Thoracic aorta endothelial cell (primary cell): ENCODE data around the gene OR2T11. TPM values are rescaled to one million over a fixed set of nuclear protein-coding genes. Genes with fewer than 3 reads are reported as not detected.

Experiments used
- small RNA-seq: library from RNA; depleted of rRNA; stranded (forward); fragments of <200 nt; gene quantifications from one replicate; pipeline ENCODE3, GENCODE V24; 2012
- total RNA-seq: library from RNA; depleted of rRNA; stranded (reverse); fragments of >200 nt; gene quantifications from 2 replicates; pipeline ENCODE4 v1.2.3, GENCODE V29; 2012

OR2T11 gene, protein sequence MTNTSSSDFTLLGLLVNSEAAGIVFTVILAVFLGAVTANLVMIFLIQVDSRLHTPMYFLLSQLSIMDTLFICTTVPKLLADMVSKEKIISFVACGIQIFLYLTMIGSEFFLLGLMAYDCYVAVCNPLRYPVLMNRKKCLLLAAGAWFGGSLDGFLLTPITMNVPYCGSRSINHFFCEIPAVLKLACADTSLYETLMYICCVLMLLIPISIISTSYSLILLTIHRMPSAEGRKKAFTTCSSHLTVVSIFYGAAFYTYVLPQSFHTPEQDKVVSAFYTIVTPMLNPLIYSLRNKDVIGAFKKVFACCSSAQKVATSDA
- not detected in 2 replicates for total RNA-seq

DNA sequence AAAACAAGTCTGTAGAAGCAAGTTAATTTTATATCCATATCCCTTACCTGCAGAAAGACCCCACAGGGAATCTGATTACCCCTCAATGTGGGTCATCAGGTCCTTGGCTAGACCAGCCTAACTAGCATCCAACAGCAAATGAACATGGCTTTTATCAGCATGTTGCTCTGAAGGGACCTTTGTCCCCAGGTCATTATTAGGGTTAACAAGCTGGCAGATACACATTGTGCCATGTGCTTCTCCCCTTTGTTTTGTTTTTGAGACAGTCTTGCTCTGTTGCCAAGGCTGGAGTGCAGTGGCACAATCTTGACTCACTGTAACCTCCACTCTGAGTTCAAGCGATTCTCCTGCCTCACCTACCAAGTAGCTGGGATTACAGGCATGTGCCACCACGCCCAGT, at the start of gene OR2T11:
OR2T11 (minus strand) TSS at position 101 of the 400 bp plus-strand sequence. CDS start 7,963 bp downstream, outside the sequence.

DNA sequence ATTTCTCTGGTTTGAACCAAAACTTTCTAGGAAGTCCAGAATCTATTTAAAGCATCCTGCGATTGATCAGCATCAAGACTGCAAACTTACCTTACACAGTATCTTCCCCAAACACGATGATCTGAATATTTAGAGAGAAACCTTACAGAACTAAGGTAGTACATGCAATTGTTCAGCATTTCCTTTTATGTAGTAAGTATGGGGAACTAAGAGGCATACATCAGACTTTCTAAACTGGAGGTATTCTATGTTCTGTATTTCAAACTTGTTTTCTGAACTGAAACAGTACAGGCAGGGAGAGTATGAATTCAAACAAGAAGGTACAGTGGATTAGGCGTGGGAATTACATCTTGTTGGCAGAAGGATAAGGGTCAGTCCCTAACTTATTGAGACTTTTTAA, 20.5 kb upstream of the OR2T11 start, which contains the start of gene OR2T27:
OR2T27 (minus strand) TSS at position 175 of the 400 bp plus-strand sequence. CDS start 4,644 bp downstream, outside the sequence.

GRCh38 chr1:248645178-248645577, 10.3 kb upstream of the OR2T11 start, which contains the start of gene OR2T35:
TSS of gene OR2T35 (minus strand) at chr1:248645278. CDS start at chr1:248639258, 6,020 bp downstream.

DNA sequence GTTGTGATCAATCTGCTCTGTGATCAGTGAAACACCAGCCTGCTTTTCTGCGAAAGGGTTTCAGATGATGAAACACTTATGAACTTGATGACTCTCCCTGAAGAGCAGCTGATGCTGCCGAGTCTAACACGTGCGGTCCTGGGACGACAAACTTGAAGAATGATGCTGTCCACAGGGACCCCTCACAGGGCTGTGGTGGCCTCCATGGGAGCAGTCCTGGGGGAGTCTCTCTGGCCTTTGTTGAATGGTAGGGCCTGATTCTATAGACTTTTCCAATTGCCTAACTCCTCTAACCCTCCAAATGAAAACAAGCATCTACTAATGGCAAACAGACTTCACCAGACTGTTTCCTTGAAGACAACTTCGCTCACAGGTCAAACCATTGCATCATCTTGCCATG, 37.3 kb downstream of the OR2T11 start, which contains the start of gene OR2T10:
OR2T10 (minus strand) TSS at position 112 of the 400 bp plus-strand sequence. CDS start 3,932 bp downstream, outside the sequence.

DNA sequence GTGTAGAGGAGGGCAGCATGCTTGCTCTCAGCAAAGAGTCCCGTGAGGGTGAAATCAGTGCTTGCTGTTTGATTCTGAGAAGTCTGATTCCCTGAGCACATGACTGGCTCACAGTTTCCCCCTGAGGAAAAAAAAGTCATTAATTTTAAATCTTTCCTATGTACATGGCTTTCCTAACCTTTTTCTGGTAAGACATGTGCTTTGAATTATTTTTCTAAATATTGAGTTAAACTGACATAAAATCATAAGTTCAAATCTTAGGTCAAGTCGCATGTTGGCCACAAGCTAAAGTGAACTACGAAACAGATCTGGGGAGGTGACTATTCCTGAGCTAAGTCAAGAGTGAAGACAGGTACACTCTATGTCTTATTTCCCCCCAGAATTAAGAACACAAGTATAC, 60.2 kb downstream of the OR2T11 start, which contains the start of gene OR2T34:
OR2T34 (minus strand) TSS at position 101 of the 400 bp plus-strand sequence; CDS start at position 101, 0 bp downstream.

Small RNA genes lying within 50 kb of the gene (small RNA-seq; reads per million reads assigned to genes)
- gene RF00019: not detected

Other genes starting within 250 kb of the OR2T11 start
- gene OR2T1, start 232.0 kb downstream of the OR2T11 start, total RNA-seq: not detected in 2 replicates
- not detected in 2 replicates for gene OR2T2, start 189.5 kb downstream of the OR2T11 start, total RNA-seq
- not detected in 2 replicates for gene OR2T3, start 161.7 kb downstream of the OR2T11 start, total RNA-seq
- not detected in 2 replicates for gene OR2T5, start 146.5 kb downstream of the OR2T11 start, total RNA-seq
- gene OR2G6, start 127.0 kb downstream of the OR2T11 start, total RNA-seq: not detected in 2 replicates
- not detected in 2 replicates for gene OR2T29, start 72.3 kb downstream of the OR2T11 start, total RNA-seq
- gene OR2T34, start 60.3 kb downstream of the OR2T11 start, total RNA-seq: not detected in 2 replicates
- not detected in 2 replicates for gene OR2T10, start 37.4 kb downstream of the OR2T11 start, total RNA-seq
- not detected in 2 replicates for gene OR2T35, start 10.2 kb upstream of the OR2T11 start, total RNA-seq
- not detected in 2 replicates for gene OR2T27, start 20.4 kb upstream of the OR2T11 start, total RNA-seq
- gene OR14I1, start 67.7 kb upstream of the OR2T11 start, total RNA-seq: not detected in 2 replicates
- not detected in 2 replicates for gene LYPD8, start 120.7 kb upstream of the OR2T11 start, total RNA-seq
- 23.9 and 26.0 TPM in 2 replicates for gene SH3BP5L, start 190.8 kb upstream of the OR2T11 start, total RNA-seq
- 16.6 and 22.5 TPM in 2 replicates for gene ZNF672, start 203.1 kb upstream of the OR2T11 start, total RNA-seq
- 16.9 and 18.1 TPM in 2 replicates for gene ZNF692, start 224.0 kb upstream of the OR2T11 start, total RNA-seq